ENCODE data around the gene MDN1. TPM values are rescaled to one million over a fixed set of nuclear protein-coding genes. Genes with fewer than 3 reads are reported as not detected.

The MDN1 gene
- polyA plus RNA-seq, 1 experiment = 3.3 TPM

- TF ChIP-seq CTCF (IDR thresholded peaks at IDR 0.05; ENCODE audit: insufficient read depth, low read depth, low read length) = no peak
- DNase-seq (ENCODE audit: low read depth) = no peak
- no peaks in the 10 kb centered on the region for H3K36me3 ChIP-seq (ENCODE audit: control insufficient read depth, insufficient read depth, low read length)
- ChIA-PET POLR2A (no interaction called here), CTCF (interaction anchor here (1.3 kb wide), 1 partner anchor 164 kb away, joined by 3 read pairs; no protein-coding TSS in a partner anchor)
- H3K4me3 ChIP-seq (ENCODE audit: low read depth, low read length) = no peak overlapping the region
- no peaks in the 10 kb centered on the region for H3K27me3 ChIP-seq (ENCODE audit: control insufficient read depth, insufficient read depth, low read length)
These were observed 223.1 kb downstream of the MDN1 start for GRCh38 chr6:89596484-89596883.

- ChIA-PET CTCF (interaction anchor here (1.3 kb wide), 1 partner anchor 164 kb away, joined by 3 read pairs; no protein-coding TSS in a partner anchor), POLR2A (no interaction called here)
- no peaks in the 10 kb centered on the region for H3K36me3 ChIP-seq (ENCODE audit: control insufficient read depth, insufficient read depth, low read length)
- H3K4me3 ChIP-seq (ENCODE audit: low read depth, low read length) = no peak overlapping the region
- DNase-seq (ENCODE audit: low read depth) = no peak
- no peaks in the 10 kb centered on the region for H3K27me3 ChIP-seq (ENCODE audit: control insufficient read depth, insufficient read depth, low read length)
- TF ChIP-seq CTCF (IDR thresholded peaks at IDR 0.05; ENCODE audit: insufficient read depth, low read depth, low read length) = no peak
These were observed 223.5 kb downstream of the MDN1 start for GRCh38 chr6:89596056-89596455.

Small RNAs within 50 kb of the gene (small RNA-seq; reads per million reads assigned to genes)
- gene DNAJC19P6 (ENCODE audit: insufficient read length, low read depth, low replicate concordance) (not detected), gene RF00019 (ENCODE audit: insufficient read length, low read depth, low replicate concordance) (not detected)

Other genes starting within 250 kb of the MDN1 start
- 15.3 and 35.2 TPM in 2 replicates for gene LYRM2, start 181.0 kb downstream of the MDN1 start, polyA plus RNA-seq (2011; rRNA removed)
- gene CASP8AP2, start 10.1 kb upstream of the MDN1 start, polyA plus RNA-seq (2011; rRNA removed) = 2.7 and 5.7 TPM in 2 replicates
- gene GJA10, start 74.7 kb upstream of the MDN1 start, polyA plus RNA-seq (2011; rRNA removed) = not detected in 2 replicates